Small intestine (tissue), 16 donors: Measurements from ENCODE around the gene GPATCH11. TPM values are rescaled to one million over a fixed set of nuclear protein-coding genes. Genes with fewer than 3 reads are reported as not detected.
A peak's percentile ranks its signal among the peaks of the same experiment; 100 is the strongest.

Experiments used
- DNase-seq, 2 donors: peaks; one replicate each; pipeline versions ENCODE4 v3.0.0 to v3.0.0-alpha.2; 2013
- FAIRE-seq: peaks from 2 replicates; lab custom pipeline; 2012; peaks lifted over from hg19 to GRCh38; lab: Jason Lieb, UNC
- H3K27ac ChIP-seq, 3 donors: one replicate each; pipeline ENCODE4 v1.5.1; 2013; ENCODE audit warnings: low read length in 2 of 3, mild to moderate bottlenecking in 2 of 3, control low read depth in 1 of 3, inconsistent platforms in 1 of 3, low read depth in 1 of 3, moderate library complexity in 1 of 3
- H3K27me3 ChIP-seq, 3 donors: one replicate each; pipeline ENCODE4 v1.6.1; 2013; ENCODE audit warnings: low read length in 3 of 3, inconsistent platforms in 1 of 3; ENCODE audit not compliant: control insufficient read depth in 3 of 3, insufficient read depth in 3 of 3
- H3K36me3 ChIP-seq, 3 donors: one replicate each; pipeline ENCODE4 v1.6.1; 2013; ENCODE audit warnings: low read length in 3 of 3, inconsistent platforms in 1 of 3, low read depth in 1 of 3, mild to moderate bottlenecking in 1 of 3, moderate library complexity in 1 of 3; ENCODE audit not compliant: control insufficient read depth in 3 of 3, insufficient read depth in 2 of 3
- H3K4me1 ChIP-seq, 3 donors: one replicate each; pipeline ENCODE4 v1.6.1; 2013; ENCODE audit warnings: low read length in 2 of 3, inconsistent platforms in 1 of 3, low read depth in 1 of 3, mild to moderate bottlenecking in 1 of 3, moderate library complexity in 1 of 3; ENCODE audit not compliant: control insufficient read depth in 3 of 3, insufficient read depth in 2 of 3
- H3K4me3 ChIP-seq, 3 donors: one replicate each; pipeline ENCODE4 v1.5.1; 2013; ENCODE audit warnings: low read length in 3 of 3, control low read depth in 1 of 3, inconsistent platforms in 1 of 3, low read depth in 1 of 3, mild to moderate bottlenecking in 1 of 3, moderate library complexity in 1 of 3
- H3K9me3 ChIP-seq, 2 donors: one replicate each; pipeline ENCODE4 v1.6.1; 2013; ENCODE audit warnings: low read depth in 1 of 2, low read length in 1 of 2; ENCODE audit not compliant: control insufficient read depth in 2 of 2, insufficient read depth in 1 of 2
- WGBS, 3 donors: extraction: QIAGEN DNeasy Blood & Tissue Kit; methylation state at CpG; one replicate each; pipeline ENCODE4 v1.1.7; 2013; 5-methylcytosine and 5-hydroxymethylcytosine counted together
- long read RNA-seq, 10 donors: transcript quantifications; one replicate each; lab custom pipeline, GENCODE V29; 2026
- polyA plus RNA-seq, 4 donors: library from polyadenylated mRNA; stranded (reverse) in 3 of 4; unstranded in 1 of 4; fragments of 200-250 nt in 3 of 4; fragments of 120-200 nt in 1 of 4; gene quantifications; one replicate each; pipeline versions ENCODE4 v1.2.1 to v1.2.3, GENCODE V29; 2013
- donor health status: healthy with polysubstance abuse.
- donor health status: control.
- donor health status: control.
- donor health status: Bipolar disorder and iron deficiency.
- donor health status: healthy.

Gene GPATCH11
- polyA plus RNA-seq: 1 to 10 TPM; 3.1 to 6.0 (median 5.5) TPM
- long read RNA-seq, donor 1: 0 reads
- long read RNA-seq, donor 2: 0 reads
- long read RNA-seq, donor 3, partial matches to known transcripts: 12 of 13 reads
- long read RNA-seq, donor 3, other reads (novel, unspliced or antisense): 0 of 13 reads
- long read RNA-seq, donor 4: 0 reads
- long read RNA-seq, donor 5, partial matches to known transcripts: 0 of 1 reads
- long read RNA-seq, donor 5, other reads (novel, unspliced or antisense): 0 of 1 reads
- long read RNA-seq, donor 6, partial matches to known transcripts: 0 of 1 reads
- long read RNA-seq, donor 6, other reads (novel, unspliced or antisense): 0 of 1 reads
- long read RNA-seq, donor 7: 0 reads
- long read RNA-seq, donor 8: 0 reads
- long read RNA-seq, donor 9: 0 reads
- long read RNA-seq, donor 10: 0 reads

GRCh38 chr2:37083873-37084794 lies at the start of gene GPATCH11, which contains the start of gene HEATR5B:
Gene GPATCH11, plus strand, starts transcription at chr2:37084518. Its CDS starts 3,864 bp downstream, at chr2:37088382.
Gene HEATR5B, minus strand, starts transcription at chr2:37084372. Its CDS starts 958 bp downstream, at chr2:37083414.
- DNase-seq (peak; percentile 98 to 99), FAIRE-seq (no peak)
- peaks cover 0 to 11% (median 5%) of the 10 kb centered on the region in 3 donors for H3K4me1 ChIP-seq
- WGBS, 3 donors: 0 to 1% (median 0%) methylated on average over 74 of the region's 74 CpGs
- H3K27me3 ChIP-seq: no peaks in the 10 kb centered on the region
- H3K27ac ChIP-seq: peak within 1 kb of the TSS; percentile 60 to 89 (median 89)
- H3K9me3 ChIP-seq: no peaks in the 10 kb centered on the region
- H3K36me3 ChIP-seq: peaks cover 1 to 10% (median 2%) of the 10 kb centered on the region in 3 donors
- H3K4me3 ChIP-seq: peak within 1 kb of the TSS; percentile 76 to 89 (median 76)

DNA sequence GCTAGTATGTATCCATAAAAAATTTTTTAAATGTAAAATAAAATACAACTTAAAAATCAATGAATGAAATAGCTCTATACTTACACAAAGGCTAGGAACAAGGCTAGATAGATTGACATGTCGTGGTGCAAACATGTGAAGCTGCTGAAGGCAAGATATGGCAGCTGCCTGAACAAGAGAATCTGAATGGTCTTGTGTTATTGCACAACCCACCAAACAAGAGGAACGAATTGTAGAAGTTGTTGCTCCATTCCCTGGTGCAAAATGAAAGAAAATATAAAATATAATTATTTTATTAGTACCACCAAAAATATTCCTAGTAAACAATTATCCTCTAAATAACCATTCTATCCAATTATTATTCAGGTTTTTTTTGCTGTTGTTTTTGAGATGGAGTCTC lies 46.5 kb upstream of the GPATCH11 start:
- no peak overlapping the region for H3K27ac ChIP-seq
- FAIRE-seq (no peak), DNase-seq (no peak)
- peaks cover 4 to 22% (median 10%) of the 10 kb centered on the region in 3 donors for H3K36me3 ChIP-seq
- WGBS, 3 donors: 94 to 97% (median 96%) methylated on average over 2 of the region's 2 CpGs
- H3K9me3 ChIP-seq: no peaks in the 10 kb centered on the region
- H3K4me3 ChIP-seq: no peak overlapping the region
- no peaks in the 10 kb centered on the region for H3K4me1 ChIP-seq
- no peaks in the 10 kb centered on the region for H3K27me3 ChIP-seq

GRCh38 chr2:37039580-37039979 lies 44.7 kb upstream of the GPATCH11 start:
- Histone ChIP-seq H3K4me1 (no peaks in the 10 kb centered on the region), H3K4me3 (no peak overlapping the region), H3K27me3 (no peaks in the 10 kb centered on the region), H3K9me3 (no peaks in the 10 kb centered on the region), H3K36me3 (peaks cover 4 to 20% (median 10%) of the 10 kb centered on the region in 3 donors), H3K27ac (peak overlapping the region in 1 of 3 donors; percentile 38)
- peak in 1 of 2 donors; percentile 36 for DNase-seq
- no peak for FAIRE-seq
- 71 to 80% (median 74%) methylated on average over 3 of the region's 3 CpGs for WGBS, 3 donors

GRCh38 chr2:37052600-37053332 lies 31.6 kb upstream of the GPATCH11 start:
- no peak for FAIRE-seq
- Histone ChIP-seq H3K27ac (no peak overlapping the region), H3K36me3 (peaks cover 5 to 15% (median 10%) of the 10 kb centered on the region in 3 donors), H3K4me3 (no peak overlapping the region), H3K4me1 (no peaks in the 10 kb centered on the region), H3K9me3 (no peaks in the 10 kb centered on the region), H3K27me3 (no peaks in the 10 kb centered on the region)
- DNase-seq: no peak
- WGBS, 3 donors: 94 to 95% (median 95%) methylated on average over 5 of the region's 5 CpGs

DNA sequence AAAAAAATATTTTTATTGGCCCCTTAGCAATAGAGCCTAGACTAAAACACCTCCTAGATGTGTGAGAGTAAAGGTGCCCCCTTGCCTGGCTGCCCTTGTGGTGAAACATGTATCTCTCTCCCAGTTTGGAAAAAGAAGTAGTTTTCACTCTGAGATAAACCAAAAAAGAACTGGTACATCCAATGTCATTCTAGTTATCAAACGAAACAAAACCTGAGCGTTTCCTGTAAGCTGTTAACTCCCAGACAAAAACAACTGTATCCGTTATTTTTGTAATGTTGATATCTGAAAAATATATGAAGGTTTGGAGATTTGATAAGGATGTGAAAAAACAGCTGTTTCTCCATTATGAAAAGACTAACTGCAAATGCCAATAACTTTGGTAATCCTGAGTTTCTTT lies 24.5 kb upstream of the GPATCH11 start:
- H3K27ac ChIP-seq: no peak overlapping the region
- peaks cover 3 to 21% (median 20%) of the 10 kb centered on the region in 3 donors for H3K36me3 ChIP-seq
- no peaks in the 10 kb centered on the region for H3K27me3 ChIP-seq
- H3K4me1 ChIP-seq: no peaks in the 10 kb centered on the region
- no peak overlapping the region for H3K4me3 ChIP-seq
- DNase-seq (no peak), FAIRE-seq (no peak)
- no peaks in the 10 kb centered on the region for H3K9me3 ChIP-seq
- WGBS, 3 donors: 93 to 98% (median 96%) methylated on average over 3 of the region's 3 CpGs

DNA sequence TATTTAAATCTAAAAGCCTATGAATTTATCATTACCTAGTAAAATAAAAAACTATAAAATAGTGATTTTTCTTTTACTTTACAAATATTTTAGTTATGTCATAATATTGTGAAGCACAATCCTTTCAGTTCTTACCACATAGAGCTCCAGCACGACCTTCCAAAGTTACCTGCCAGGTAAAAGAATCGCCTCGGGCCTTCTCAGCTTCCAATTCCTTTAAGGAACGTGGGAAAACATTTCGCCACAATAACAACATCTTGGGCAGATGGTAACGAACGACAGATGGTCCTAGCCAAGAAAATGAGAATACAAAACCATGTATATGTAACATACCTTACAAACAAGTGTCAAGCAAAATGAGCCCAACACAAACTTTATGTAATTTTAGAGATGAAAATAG lies 23.9 kb upstream of the GPATCH11 start:
- H3K9me3 ChIP-seq: no peaks in the 10 kb centered on the region
- no peak for FAIRE-seq
- peaks cover 6 to 25% (median 23%) of the 10 kb centered on the region in 3 donors for H3K36me3 ChIP-seq
- H3K4me3 ChIP-seq: no peak overlapping the region
- no peaks in the 10 kb centered on the region for H3K27me3 ChIP-seq
- H3K4me1 ChIP-seq: no peaks in the 10 kb centered on the region
- no peak overlapping the region for H3K27ac ChIP-seq
- DNase-seq: no peak
- WGBS, 3 donors: 93 to 95% (median 94%) methylated on average over 7 of the region's 7 CpGs

DNA sequence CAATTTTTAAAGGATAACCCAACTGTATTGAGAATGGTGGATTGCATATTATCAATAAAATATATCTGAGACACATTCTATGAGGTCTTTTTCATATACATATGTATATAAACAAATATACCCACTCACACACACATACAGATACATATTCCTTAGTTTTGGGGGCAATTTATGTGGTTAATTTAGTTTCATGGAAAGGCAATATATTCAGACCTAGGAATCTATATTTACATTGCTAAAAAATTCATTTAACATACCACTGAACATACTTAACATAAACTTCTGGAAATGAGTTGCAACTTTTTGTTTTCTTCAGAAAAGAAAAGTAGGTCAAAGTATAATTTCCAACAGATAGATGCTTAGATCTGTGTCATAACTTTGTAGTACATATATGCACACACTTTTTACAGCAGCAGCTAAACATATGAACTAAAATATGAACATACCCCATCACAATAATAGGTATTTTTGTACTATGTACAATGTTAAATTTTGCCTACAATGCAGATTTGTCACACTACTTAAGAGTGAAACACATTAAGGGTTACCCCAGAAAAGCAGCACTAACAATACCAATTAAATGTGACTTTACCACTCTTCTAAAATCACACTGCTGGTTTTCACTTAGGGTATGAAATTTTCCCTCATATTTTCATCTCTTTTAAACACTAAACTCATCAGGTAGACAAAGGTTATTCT lies 23.2 kb upstream of the GPATCH11 start:
- Histone ChIP-seq H3K27ac (no peak overlapping the region), H3K9me3 (no peaks in the 10 kb centered on the region), H3K4me1 (no peaks in the 10 kb centered on the region), H3K4me3 (no peak overlapping the region), H3K27me3 (no peaks in the 10 kb centered on the region), H3K36me3 (peaks cover 6 to 28% (median 26%) of the 10 kb centered on the region in 3 donors)
- FAIRE-seq (no peak), DNase-seq (no peak)
